HEK293 (cell line): ENCODE results near the gene SLCO4A1.

Experiments
- CTCF ChIA-PET: fragments of 350-600 bp; formaldehyde crosslinking; extraction: SDS; loops from one replicate; lab custom pipeline; 2021; ENCODE audit warnings: antibody characterized with exemption; lab: Yijun Ruan, JAX
- POLR2A ChIA-PET: fragments of 300-600 bp; formaldehyde crosslinking; extraction: SDS; loops from one replicate; lab custom pipeline; 2020; ENCODE audit warnings: antibody characterized with exemption, inconsistent platforms; lab: Yijun Ruan, JAX
- H3K27ac ChIP-seq: fragments of 200-500 bp; sonication (Bioruptor generic); 2 replicates; pipeline ENCODE4 v1.5.1; 2014; ENCODE audit warnings: low read depth, low read length, control low read depth, inconsistent platforms; ENCODE audit errors: extremely low read depth
- H3K36me3 ChIP-seq, 2 experiments: fragments of 200-500 bp in 1 of 2; sonication (Bioruptor generic) in 1 of 2; 1 replicate in 1 of 2; 2 replicates in 1 of 2; pipeline ENCODE4 v1.5.1; 2014 to 2017; ENCODE audit warnings: inconsistent platforms in 2 of 2, low read length in 2 of 2; ENCODE audit not compliant: control insufficient read depth in 2 of 2, insufficient read depth in 1 of 2
- H3K4me1 ChIP-seq: fragments of 200-500 bp; sonication (Bioruptor generic); 2 replicates; pipeline ENCODE4 v1.5.1; 2014; ENCODE audit warnings: mild to moderate bottlenecking, low read length, inconsistent platforms; ENCODE audit not compliant: control insufficient read depth, insufficient read depth
- H3K4me3 ChIP-seq: 2 replicates; pipeline ENCODE4 v1.5.1; 2011; ENCODE audit warnings: low read depth, mild to moderate bottlenecking, control low read depth, low read length, moderate library complexity
- H3K9me3 ChIP-seq: fragments of 200-500 bp; sonication (Bioruptor generic); 2 replicates; pipeline ENCODE4 v1.5.1; 2014; ENCODE audit warnings: low read depth, low read length, inconsistent platforms; ENCODE audit not compliant: control insufficient read depth, insufficient read depth
- GLI2 ChIP-seq: fragments of 450-650 bp; formaldehyde crosslinking; IDR thresholded peaks from 2 replicates; pipeline ENCODE4; 2017; ENCODE audit warnings: missing biosample characterization, missing genetic modification characterization, low read depth, borderline replicate concordance
- KLF1 ChIP-seq: fragments of 450-650 bp; formaldehyde crosslinking; IDR thresholded peaks from 2 replicates; pipeline ENCODE4 v1.5.1; 2016; ENCODE audit warnings: missing biosample characterization, missing genetic modification characterization
- KLF9 ChIP-seq: fragments of 450-650 bp; formaldehyde crosslinking; IDR thresholded peaks from 2 replicates; pipeline ENCODE4 v1.5.1; 2016; ENCODE audit warnings: missing biosample characterization, missing genetic modification characterization, low read depth
- MEIS1 ChIP-seq: sonication (generic); formaldehyde crosslinking; IDR thresholded peaks from 2 replicates; pipeline ENCODE4 v1.8.1; 2022; ENCODE audit warnings: missing genetic modification reagents, mild to moderate bottlenecking, borderline replicate concordance
- MZF1 ChIP-seq: fragments of 450-650 bp; formaldehyde crosslinking; IDR thresholded peaks from 2 replicates; pipeline ENCODE4 v1.5.1; 2017; ENCODE audit warnings: missing biosample characterization, missing genetic modification characterization, borderline replicate concordance
- OSR2 ChIP-seq: fragments of 450-650 bp; formaldehyde crosslinking; IDR thresholded peaks from 2 replicates; pipeline ENCODE4 v1.5.1; 2016; ENCODE audit warnings: missing biosample characterization, missing genetic modification characterization
- OVOL3 ChIP-seq: fragments of 450-650 bp; formaldehyde crosslinking; IDR thresholded peaks from 2 replicates; pipeline ENCODE4 v1.5.1; 2016; ENCODE audit warnings: missing biosample characterization, missing genetic modification characterization
- SALL2 ChIP-seq: fragments of 450-650 bp; formaldehyde crosslinking; IDR thresholded peaks from 2 replicates; pipeline ENCODE4 v1.5.0; 2017; ENCODE audit warnings: missing biosample characterization, mild to moderate bottlenecking, missing genetic modification characterization, borderline replicate concordance
- SCRT1 ChIP-seq: fragments of 450-650 bp; formaldehyde crosslinking; IDR thresholded peaks from 2 replicates; pipeline ENCODE4 v1.5.1; 2016; ENCODE audit warnings: missing biosample characterization, missing genetic modification characterization, borderline replicate concordance
- SP7 ChIP-seq: fragments of 450-650 bp; formaldehyde crosslinking; IDR thresholded peaks from 2 replicates; pipeline ENCODE4 v1.5.1; 2016; ENCODE audit warnings: missing biosample characterization, missing genetic modification characterization
- ZBTB17 ChIP-seq: fragments of 450-650 bp; formaldehyde crosslinking; IDR thresholded peaks from 2 replicates; pipeline ENCODE4 v1.5.1; 2016; ENCODE audit warnings: missing biosample characterization, missing genetic modification characterization
- ZBTB8A ChIP-seq: fragments of 450-650 bp; formaldehyde crosslinking; IDR thresholded peaks from 2 replicates; pipeline ENCODE4 v1.5.1; 2016; ENCODE audit warnings: missing biosample characterization, missing genetic modification characterization
- ZIC2 ChIP-seq: fragments of 450-650 bp; formaldehyde crosslinking; IDR thresholded peaks from 2 replicates; pipeline ENCODE4 v1.5.1; 2016; ENCODE audit warnings: missing biosample characterization, missing genetic modification characterization
- ZNF112 ChIP-seq: fragments of 450-650 bp; formaldehyde crosslinking; IDR thresholded peaks from 2 replicates; pipeline ENCODE4 v1.5.0; 2017; ENCODE audit warnings: missing biosample characterization, missing genetic modification characterization
- ZNF140 ChIP-seq: fragments of 450-650 bp; formaldehyde crosslinking; IDR thresholded peaks from 2 replicates; pipeline ENCODE4 v1.5.1; 2016; ENCODE audit warnings: missing biosample characterization, missing genetic modification characterization
- ZNF175 ChIP-seq: fragments of 450-650 bp; formaldehyde crosslinking; IDR thresholded peaks from 2 replicates; pipeline ENCODE4 v1.5.1; 2016; ENCODE audit warnings: missing biosample characterization, missing genetic modification characterization
- ZNF214 ChIP-seq: fragments of 450-650 bp; formaldehyde crosslinking; IDR thresholded peaks from 2 replicates; pipeline ENCODE4 v1.5.1; 2017; ENCODE audit warnings: missing biosample characterization, mild to moderate bottlenecking, missing genetic modification characterization, borderline replicate concordance
- ZNF223 ChIP-seq: fragments of 450-650 bp; formaldehyde crosslinking; IDR thresholded peaks from 2 replicates; pipeline ENCODE4 v1.5.1; 2016; ENCODE audit warnings: missing biosample characterization, missing genetic modification characterization
- ZNF23 ChIP-seq: fragments of 450-650 bp; formaldehyde crosslinking; IDR thresholded peaks from 2 replicates; pipeline ENCODE4 v1.5.1; 2016; ENCODE audit warnings: missing biosample characterization, missing genetic modification characterization, borderline replicate concordance
- ZNF239 ChIP-seq: fragments of 450-650 bp; formaldehyde crosslinking; IDR thresholded peaks from 2 replicates; pipeline ENCODE4 v1.5.1; 2016; ENCODE audit warnings: missing biosample characterization, missing genetic modification characterization
- ZNF311 ChIP-seq: fragments of 450-650 bp; formaldehyde crosslinking; IDR thresholded peaks from 2 replicates; pipeline ENCODE4 v1.5.1; 2017; ENCODE audit warnings: missing biosample characterization, missing genetic modification characterization, borderline replicate concordance
- ZNF335 ChIP-seq: fragments of 450-650 bp; formaldehyde crosslinking; conservative IDR thresholded peaks from 2 replicates; pipeline ENCODE4 v1.5.1; 2016; ENCODE audit warnings: missing biosample characterization, missing genetic modification characterization
- ZNF354C ChIP-seq: fragments of 450-650 bp; formaldehyde crosslinking; IDR thresholded peaks from 2 replicates; pipeline ENCODE4 v1.5.1; 2016; ENCODE audit warnings: missing biosample characterization, missing genetic modification characterization, low read depth, borderline replicate concordance
- ZNF394 ChIP-seq: fragments of 450-650 bp; formaldehyde crosslinking; IDR thresholded peaks from 2 replicates; pipeline ENCODE4 v1.5.1; 2016; ENCODE audit warnings: missing biosample characterization, missing genetic modification characterization, mild to moderate bottlenecking, moderate library complexity, borderline replicate concordance
- ZNF404 ChIP-seq: fragments of 450-650 bp; formaldehyde crosslinking; IDR thresholded peaks from 2 replicates; pipeline ENCODE4 v1.5.1; 2017; ENCODE audit warnings: missing biosample characterization, missing genetic modification characterization
- ZNF426 ChIP-seq: fragments of 450-650 bp; formaldehyde crosslinking; IDR thresholded peaks from 2 replicates; pipeline ENCODE4 v1.5.1; 2017; ENCODE audit warnings: missing biosample characterization, missing genetic modification characterization, mild to moderate bottlenecking, inconsistent platforms, moderate library complexity
- ZNF433 ChIP-seq: fragments of 450-650 bp; formaldehyde crosslinking; IDR thresholded peaks from 2 replicates; pipeline ENCODE4 v1.5.1; 2016; ENCODE audit warnings: missing biosample characterization, missing genetic modification characterization, low read depth
- ZNF530 ChIP-seq: fragments of 450-650 bp; formaldehyde crosslinking; IDR thresholded peaks from 2 replicates; pipeline ENCODE4 v1.5.1; 2016; ENCODE audit warnings: low read depth, missing biosample characterization, missing genetic modification characterization
- ZNF571 ChIP-seq: fragments of 450-650 bp; formaldehyde crosslinking; IDR thresholded peaks from 2 replicates; pipeline ENCODE4 v1.5.0; 2017; ENCODE audit warnings: missing biosample characterization, missing genetic modification characterization
- ZNF658 ChIP-seq: fragments of 450-650 bp; formaldehyde crosslinking; IDR thresholded peaks from 2 replicates; pipeline ENCODE4; 2016; ENCODE audit warnings: missing biosample characterization, missing genetic modification characterization
- ZNF677 ChIP-seq: fragments of 450-650 bp; IDR thresholded peaks from 2 replicates; pipeline ENCODE4 v1.5.0; 2018; ENCODE audit warnings: missing biosample characterization, mild to moderate bottlenecking, missing genetic modification characterization, moderate library complexity
- ZNF76 ChIP-seq: fragments of 450-650 bp; formaldehyde crosslinking; IDR thresholded peaks from 2 replicates; pipeline ENCODE4; 2016; ENCODE audit warnings: low read depth, missing biosample characterization, missing genetic modification characterization, borderline replicate concordance

SLCO4A1 gene

DNA sequence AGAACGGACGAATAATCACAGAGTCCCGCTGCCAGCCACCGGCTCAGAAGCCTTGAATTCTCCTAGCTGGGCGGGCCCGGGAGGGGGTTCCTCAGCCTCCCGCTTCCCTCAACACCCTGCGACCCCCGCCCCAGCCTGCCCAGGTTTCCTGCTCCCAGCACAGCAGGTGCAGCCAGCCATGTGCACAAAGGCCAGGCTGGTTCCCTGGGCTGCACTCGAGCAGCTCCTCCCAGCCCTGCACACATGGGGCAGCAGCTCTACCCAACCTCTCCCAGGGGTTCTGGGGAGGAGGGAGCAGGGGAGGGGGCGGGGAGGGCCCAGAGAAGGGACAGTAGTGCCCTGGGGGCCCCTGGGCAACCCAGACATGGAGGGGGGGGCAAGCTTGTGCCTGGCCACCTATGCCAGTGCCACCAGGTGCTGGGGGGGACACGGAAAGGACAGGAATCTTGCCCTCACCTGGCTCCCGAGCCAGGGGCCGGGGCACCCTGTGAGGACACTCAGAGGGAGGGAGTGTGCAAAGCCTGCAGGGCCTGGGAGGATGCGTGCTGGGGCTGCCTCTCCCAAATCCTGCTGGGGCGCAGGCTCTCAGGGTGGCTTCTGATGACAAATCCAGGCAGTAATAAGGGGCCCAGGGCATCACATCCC is 65.1 kb downstream of the SLCO4A1 start (continued):
- TF ChIP-seq ZNF223 (tag by site-specific recombination) (no peak), KLF1 (tag by site-specific recombination) (peak; percentile 44; the same call in 1 of the 2 replicates), ZNF335 (no peak), ZNF677 (tag by site-specific recombination) (no peak), ZNF214 (no peak), SP7 (tag by site-specific recombination) (no peak), SALL2 (tag by site-specific recombination) (no peak), ZNF571 (tag by site-specific recombination) (no peak), ZNF140 (tag by site-specific recombination) (no peak), ZNF175 (no peak), ZNF112 (tag by site-specific recombination) (no peak), SCRT1 (tag by site-specific recombination) (no peak), MEIS1 (CRISPR knock-in tag) (no peak), ZNF23 (tag by site-specific recombination) (no peak), OVOL3 (tag by site-specific recombination) (no peak)

DNA sequence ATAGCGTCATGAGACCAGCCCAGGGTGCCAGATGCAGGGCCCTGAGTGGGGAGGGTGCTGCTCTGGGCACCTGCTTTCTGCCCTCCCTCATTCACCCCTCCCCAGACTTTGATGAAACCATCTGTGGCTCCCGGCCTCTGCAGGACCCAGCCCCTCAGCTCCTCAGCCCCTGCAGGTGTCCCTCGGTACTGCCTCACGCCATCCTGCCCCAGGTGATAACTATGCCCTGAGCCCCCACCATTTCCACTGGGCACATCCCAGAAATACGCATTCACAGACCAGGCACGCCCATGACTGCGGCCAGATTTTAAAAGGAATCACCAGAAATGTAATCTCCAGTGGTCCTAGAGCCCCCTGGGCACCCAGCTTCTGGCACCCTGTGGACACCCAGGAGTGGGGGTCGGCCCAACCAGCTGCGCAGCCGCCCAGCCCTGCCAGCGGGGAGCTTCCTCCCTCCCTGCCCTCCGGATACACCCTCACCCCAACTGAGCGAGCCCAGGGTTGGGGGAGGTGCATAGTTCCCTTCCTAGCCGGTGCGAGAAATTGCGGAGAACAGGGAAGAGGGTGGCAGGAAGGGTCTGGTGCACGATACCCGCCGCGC is 65.7 kb downstream of the SLCO4A1 start:
- Histone ChIP-seq H3K27ac (no peak overlapping the region), H3K4me1 (peaks cover 16% of the 10 kb centered on the region), H3K9me3 (no peaks in the 10 kb centered on the region), H3K4me3 (no peak overlapping the region), H3K36me3 (no peaks in the 10 kb centered on the region)
- POLR2A ChIA-PET = no interaction called here
- CTCF ChIA-PET = interaction anchor here (1.0 kb wide), 1 partner anchor 45 kb away, joined by 3 read pairs; no protein-coding TSS in a partner anchor
- no peak for TF ChIP-seq ZNF404 (tag by site-specific recombination)
- TF ChIP-seq ZNF394 (tag by site-specific recombination) = no peak
- no peak for TF ChIP-seq GLI2 (tag by site-specific recombination)
- no peak for TF ChIP-seq ZBTB17 (tag by site-specific recombination)
- TF ChIP-seq ZNF433 (tag by site-specific recombination) = no peak
- TF ChIP-seq KLF9 (tag by site-specific recombination) = no peak
- no peak for TF ChIP-seq ZNF354C (tag by site-specific recombination)
- no peak for TF ChIP-seq ZNF311 (tag by site-specific recombination)
- no peak for TF ChIP-seq ZNF426 (tag by site-specific recombination)
- peak; percentile 73 for TF ChIP-seq ZIC2 (tag by site-specific recombination)
- peak; percentile 92 for TF ChIP-seq ZNF335
- TF ChIP-seq ZNF239 = no peak
- no peak for TF ChIP-seq ZNF530 (tag by site-specific recombination)
- no peak for TF ChIP-seq MZF1 (tag by site-specific recombination)
- TF ChIP-seq ZBTB8A = 0 out of 2 replicates have a peak, but pooled peaks have one; percentile 20
- TF ChIP-seq ZNF658 = no peak
- no peak for TF ChIP-seq OSR2 (tag by site-specific recombination)
- TF ChIP-seq ZNF76 = no peak
